Measurements from ENCODE around the gene C1QTNF6. TPM values are rescaled to one million over a fixed set of nuclear protein-coding genes. Genes with fewer than 3 reads are reported as not detected.

The C1QTNF6 gene
- total and polyA plus RNA-seq, 10 of the 15 experiments (the other 5 are each of a cell fraction or from before 2014, with no cell fraction given), result 0.16 to 4.1 (median 1.3) TPM

- H3K9me3 ChIP-seq (replicated peaks; ENCODE audit: control insufficient read depth, insufficient read depth, low read length), result no peaks in the 10 kb centered on the region; the same call in 2 of the 3 replicates
- SMC1A ChIA-PET (ENCODE audit: uncharacterized antibody, unreplicated experiment), result interaction anchor here (1.1 to 9.6 kb wide), 3 partner anchors 18 to 47 kb away, joined by 3 to 203 read pairs (median 17); partner anchors contain the start of gene IL2RB
- no peak overlapping the region for H2AFZ ChIP-seq (ENCODE audit: control insufficient read depth, low read depth, low read length)
- no peaks in the 10 kb centered on the region for H3K27me3 ChIP-seq (replicated peaks in 1 of 2; ENCODE audit: control insufficient read depth in 2 of 2, insufficient read depth in 2 of 2, low read length in 1 of 2)
- FAIRE-seq (peak; percentile 62), ATAC-seq (no peak), DNase-seq (ENCODE audit: low read depth, low spot score) (no peak)
- H3K4me1 ChIP-seq (ENCODE audit: control insufficient read depth, insufficient read depth, low read length), result peaks cover 51% of the 10 kb centered on the region
- WGBS (ENCODE audit: insufficient coverage, insufficient replicate concordance, low lambda C conversion rate, missing lambda C conversion rate), result 9% methylated on average over 8 of the region's 8 CpGs
- RAD21 ChIA-PET (ENCODE audit: unreplicated experiment), result interaction anchor here (1.4 to 8.1 kb wide), 4 partner anchors 10 to 92 kb away, joined by 4 to 99 read pairs (median 10); no protein-coding TSS in a partner anchor
- CTCF ChIA-PET, result interaction anchor here (0.7 to 4.5 kb wide), 8 partner anchors 24 to 92 kb away, joined by 3 to 53 read pairs (median 8); no protein-coding TSS in a partner anchor
- no peaks in the 10 kb centered on the region for H3K79me2 ChIP-seq (ENCODE audit: control insufficient read depth, insufficient read depth, low read length)
- in situ Hi-C loops (cut with MboI), result no loop called here
- H3K4me2 ChIP-seq (ENCODE audit: control insufficient read depth, insufficient read depth), result peak overlapping the region; percentile 50
- H3K36me3 ChIP-seq (ENCODE audit: control insufficient read depth in 2 of 2, insufficient read depth in 2 of 2, low read length in 1 of 2), result no peaks in the 10 kb centered on the region
- no peak overlapping the region for H3K9ac ChIP-seq (ENCODE audit: control insufficient read depth, insufficient read depth, low read length)
- POLR2A ChIA-PET, result interaction anchor here (0.5 to 1.0 kb wide), 2 partner anchors 25 to 32 kb away, joined by 3 to 4 read pairs; no protein-coding TSS in a partner anchor
- peak overlapping the region; percentile 4; the same call in 1 of the 2 replicates for H3K27ac ChIP-seq (ENCODE audit: control insufficient read depth, insufficient read depth)
- intact Hi-C loops (cut with micrococcal nuclease; ENCODE audit: unreplicated experiment), result no loop called here
- H4K20me1 ChIP-seq (ENCODE audit: control insufficient read depth, insufficient read depth), result no peaks in the 10 kb centered on the region
- no TSS peak for BruUV-seq (replicated peaks)
- 0 out of 2 replicates have a peak overlapping the region, but pooled peaks have one; percentile 22 for H3K4me3 ChIP-seq
- TF ChIP-seq ZNF687 (IDR thresholded peaks at IDR 0.05), result peak; percentile 59; the same call in 1 of the 2 replicates
- no peak for TF ChIP-seq TCF7 (IDR thresholded peaks at IDR 0.05; ENCODE audit: borderline replicate concordance)
- TF ChIP-seq ZNF622 (IDR thresholded peaks at IDR 0.05), result no peak
- TF ChIP-seq, protein P1, sequence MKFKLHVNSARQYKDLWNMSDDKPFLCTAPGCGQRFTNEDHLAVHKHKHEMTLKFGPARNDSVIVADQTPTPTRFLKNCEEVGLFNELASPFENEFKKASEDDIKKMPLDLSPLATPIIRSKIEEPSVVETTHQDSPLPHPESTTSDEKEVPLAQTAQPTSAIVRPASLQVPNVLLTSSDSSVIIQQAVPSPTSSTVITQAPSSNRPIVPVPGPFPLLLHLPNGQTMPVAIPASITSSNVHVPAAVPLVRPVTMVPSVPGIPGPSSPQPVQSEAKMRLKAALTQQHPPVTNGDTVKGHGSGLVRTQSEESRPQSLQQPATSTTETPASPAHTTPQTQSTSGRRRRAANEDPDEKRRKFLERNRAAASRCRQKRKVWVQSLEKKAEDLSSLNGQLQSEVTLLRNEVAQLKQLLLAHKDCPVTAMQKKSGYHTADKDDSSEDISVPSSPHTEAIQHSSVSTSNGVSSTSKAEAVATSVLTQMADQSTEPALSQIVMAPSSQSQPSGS (IDR thresholded peaks at IDR 0.05; ENCODE audit: low read length), result no peak
- no peak for TF ChIP-seq SMAD5 (IDR thresholded peaks at IDR 0.05; ENCODE audit: low read depth)
- peak; percentile 65 for TF ChIP-seq NR2F1 (conservative IDR thresholded peaks at IDR 0.05)
- TF ChIP-seq RAD51 (IDR thresholded peaks at IDR 0.05), result peak; percentile 73
- TF ChIP-seq HDAC2 (IDR thresholded peaks at IDR 0.05), result no peak
- TF ChIP-seq PKNOX1 (IDR thresholded peaks at IDR 0.05), result no peak
- TF ChIP-seq ZNF217 (IDR thresholded peaks at IDR 0.05), result peak; percentile 50; the same call in 1 of the 2 replicates
- no peak for TF ChIP-seq RELA (IDR thresholded peaks at IDR 0.05; ENCODE audit: borderline replicate concordance, partially characterized antibody)
- TF ChIP-seq TBL1XR1 (IDR thresholded peaks at IDR 0.05; ENCODE audit: low read depth, low read length), result no peak
- TF ChIP-seq SIX5 (IDR thresholded peaks at IDR 0.05; ENCODE audit: low read depth, low read length, severe bottlenecking), result no peak
- no peak for TF ChIP-seq BRCA1 (IDR thresholded peaks at IDR 0.05; ENCODE audit: low read depth, low read length)
- TF ChIP-seq SKIL (IDR thresholded peaks at IDR 0.05; ENCODE audit: low read depth, poor library complexity, severe bottlenecking), result no peak
- TF ChIP-seq SMARCA5 (IDR thresholded peaks at IDR 0.05), result peak; percentile 72; the same call in 1 of the 2 replicates
Observed at GRCh38 chr22:37167981-37168647, 19.9 kb downstream of the C1QTNF6 start.

Data from GM12878 (cell line).